GM18861 (cell line): ENCODE data around the gene DHRS7B.
"Not testable (repeated sequence)": the region's sequence is repeated elsewhere in the genome, so short reads cannot be mapped to it uniquely, and the experiment has no call there.

Experiments used
- ATAC-seq: cut with Tn5 transposase; IDR thresholded peaks from one replicate; pipeline ENCODE4 v1.9.1; 2021; ENCODE audit not compliant: unreplicated experiment

Gene DHRS7B

DNA sequence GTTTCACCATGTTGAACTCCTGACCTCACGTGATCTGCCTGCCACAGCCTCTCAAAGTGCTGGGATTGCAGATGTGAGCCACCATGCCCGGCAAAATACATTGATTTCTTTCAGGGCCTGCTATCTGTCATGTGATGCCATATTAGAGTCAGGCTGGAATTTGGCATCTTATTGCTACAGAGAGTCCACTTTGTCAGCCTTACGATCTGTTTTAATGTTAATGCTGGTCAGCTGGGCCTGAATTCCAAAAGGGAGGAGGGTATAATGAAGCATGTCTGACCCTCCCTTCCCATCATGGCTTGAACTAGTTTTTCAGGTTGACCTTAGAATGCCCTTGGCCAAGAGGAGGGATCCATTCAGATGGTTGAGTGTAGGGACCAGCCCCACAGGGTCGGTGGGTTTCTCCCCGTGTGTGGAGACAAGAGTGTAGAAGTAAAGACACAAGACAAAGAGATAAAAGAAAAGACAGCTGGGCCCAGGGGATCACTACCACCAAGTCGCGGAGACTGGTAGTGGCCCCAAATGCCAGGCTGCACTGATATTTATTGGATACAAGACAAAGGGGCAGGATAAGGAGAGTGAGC is 19.6 kb upstream of the DHRS7B start:
- ATAC-seq = not testable (repeated sequence)

- no peak for ATAC-seq
Observed at GRCh38 chr17:21108651-21109050, 18.1 kb upstream of the DHRS7B start.

DNA sequence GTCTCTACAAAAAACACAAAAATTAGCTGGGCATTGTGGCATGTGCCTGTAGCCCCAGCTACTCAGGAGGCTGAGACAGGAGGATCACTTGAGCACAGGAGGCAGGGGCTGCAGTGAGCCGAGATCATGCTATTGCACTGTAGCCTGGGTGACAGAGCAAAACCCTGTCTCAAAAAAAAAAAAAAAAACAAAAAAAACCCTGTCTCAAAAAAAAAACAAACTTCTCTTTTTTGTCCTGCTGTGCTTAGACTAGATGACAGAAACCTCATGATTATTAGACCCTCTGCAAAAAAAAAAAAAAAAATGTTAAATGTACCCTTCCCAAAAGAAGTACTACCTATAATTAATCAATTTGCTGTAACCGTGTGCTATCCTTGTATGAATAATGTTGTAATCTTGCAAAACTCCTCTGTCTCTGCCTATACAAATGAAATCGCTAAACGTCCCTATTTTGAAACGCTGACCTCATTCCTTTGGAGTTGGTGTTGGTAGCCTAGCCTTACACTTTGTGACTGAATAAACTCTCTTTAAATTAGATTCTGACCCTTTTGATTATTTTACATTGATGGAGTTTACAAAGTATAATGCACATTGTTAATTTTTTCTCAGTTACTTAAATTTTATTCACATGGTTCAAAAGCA is 13.6 kb upstream of the DHRS7B start:
- no peak for ATAC-seq

GRCh38 chr17:21113716-21114115 is 13.0 kb upstream of the DHRS7B start:
- no peak for ATAC-seq

DNA sequence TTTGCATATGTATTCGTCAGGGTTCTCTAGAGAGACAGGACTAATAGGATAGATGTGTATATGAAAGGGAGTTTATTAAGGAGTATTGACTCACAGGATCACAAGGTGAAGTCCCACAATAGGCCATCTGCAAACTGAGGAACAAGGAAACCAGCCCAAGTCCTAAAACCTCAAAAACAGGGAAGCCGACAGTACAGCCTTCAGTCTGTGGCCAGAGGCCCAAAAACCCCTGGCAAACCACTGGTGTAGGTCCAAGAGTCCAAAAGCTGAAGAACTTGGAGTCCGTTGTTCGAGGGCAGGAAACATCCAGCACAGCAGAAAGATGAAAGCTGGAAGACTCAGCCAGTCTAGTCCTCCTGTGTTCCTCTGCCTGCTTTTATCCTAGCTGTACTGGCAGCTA is 12.0 kb upstream of the DHRS7B start:
- not testable (repeated sequence) for ATAC-seq

DNA sequence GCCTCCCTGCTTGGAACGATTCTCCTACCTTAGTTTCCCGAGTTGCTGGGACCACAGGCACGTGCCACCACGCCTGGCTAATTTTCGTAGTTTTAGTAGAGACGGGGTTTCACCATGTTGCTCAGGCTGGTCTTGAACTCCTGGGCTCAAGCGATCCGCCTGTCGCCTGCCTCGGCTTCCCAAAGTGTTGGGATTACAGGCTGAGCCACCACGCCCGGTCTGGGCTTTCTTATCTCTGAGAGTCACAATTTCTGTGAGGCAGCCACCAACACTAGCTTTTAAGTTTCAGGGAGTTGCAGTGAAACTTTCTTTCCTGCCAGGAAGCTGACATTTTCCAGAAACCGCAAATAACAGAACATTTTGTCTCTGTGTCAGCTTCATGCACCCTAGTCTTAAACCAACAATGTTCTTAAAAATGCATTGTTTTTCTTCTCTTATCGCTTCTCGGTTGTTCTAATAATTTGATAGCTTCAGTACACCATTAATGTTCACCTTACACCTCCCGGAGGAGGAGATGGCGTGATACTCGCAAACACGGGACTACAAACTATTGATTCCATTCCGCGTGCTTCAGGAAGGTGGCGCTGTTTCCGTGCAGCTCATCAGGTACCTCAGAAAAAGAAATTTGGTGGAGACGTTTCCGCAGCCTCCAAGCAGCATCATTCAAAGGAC is 7.4 kb upstream of the DHRS7B start:
- no peak for ATAC-seq

- no peak for ATAC-seq
Observed at GRCh38 chr17:21119919-21120249, 6.9 kb upstream of the DHRS7B start.

GRCh38 chr17:21124086-21124485 is 2.7 kb upstream of the DHRS7B start:
- ATAC-seq = no peak

- ATAC-seq = not testable (repeated sequence)
Observed at GRCh38 chr17:21124517-21124916, 2.2 kb upstream of the DHRS7B start.

DNA sequence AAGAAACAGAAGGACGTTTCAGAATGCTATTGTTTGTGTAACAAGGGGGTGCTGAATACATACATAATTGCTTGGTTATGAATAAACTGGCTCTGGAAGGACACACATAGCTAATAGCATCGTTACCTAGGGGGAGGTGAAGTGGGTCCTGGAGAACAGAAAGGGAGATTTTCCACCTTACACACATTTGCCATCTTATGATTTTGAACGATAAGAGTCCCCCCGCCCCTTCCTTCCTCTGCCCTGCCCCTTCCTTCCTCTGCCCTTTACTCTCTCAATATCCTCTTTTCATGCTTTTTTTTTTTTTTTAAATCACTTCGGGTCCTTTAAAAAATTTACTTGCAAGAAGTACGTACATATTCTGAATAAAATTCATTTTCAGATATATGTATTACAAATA is 902 bp upstream of the DHRS7B start:
- no peak for ATAC-seq

DNA sequence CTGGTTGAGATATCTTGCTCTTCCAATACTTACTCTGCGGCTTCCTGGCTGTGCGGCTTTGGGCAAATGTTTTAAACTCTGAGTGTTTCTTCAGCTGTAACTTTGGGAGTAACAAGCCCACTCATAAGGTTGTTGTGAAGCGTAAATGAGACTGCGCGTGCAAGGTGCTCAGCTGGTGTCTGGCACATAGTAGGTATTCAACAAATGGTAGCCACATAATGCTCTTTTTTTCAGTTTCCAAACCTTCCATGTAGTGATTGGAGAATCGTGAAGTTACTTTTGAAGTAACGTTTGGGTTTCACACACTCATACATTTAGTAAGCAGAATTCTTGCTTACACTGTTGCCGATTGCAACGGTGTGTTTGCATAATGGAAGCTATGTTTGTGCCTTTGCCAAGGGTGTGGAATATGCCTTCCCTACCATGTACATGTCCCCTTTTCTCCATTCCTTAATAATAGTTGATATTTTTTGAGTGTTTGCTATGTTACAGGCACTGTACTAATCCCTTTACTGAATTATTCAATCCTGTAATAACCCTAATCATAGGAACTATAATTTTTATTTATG is 829 bp downstream of the DHRS7B start:
- no peak for ATAC-seq

GRCh38 chr17:21129023-21129681 is 2.4 kb downstream of the DHRS7B start:
- no peak for ATAC-seq

DNA sequence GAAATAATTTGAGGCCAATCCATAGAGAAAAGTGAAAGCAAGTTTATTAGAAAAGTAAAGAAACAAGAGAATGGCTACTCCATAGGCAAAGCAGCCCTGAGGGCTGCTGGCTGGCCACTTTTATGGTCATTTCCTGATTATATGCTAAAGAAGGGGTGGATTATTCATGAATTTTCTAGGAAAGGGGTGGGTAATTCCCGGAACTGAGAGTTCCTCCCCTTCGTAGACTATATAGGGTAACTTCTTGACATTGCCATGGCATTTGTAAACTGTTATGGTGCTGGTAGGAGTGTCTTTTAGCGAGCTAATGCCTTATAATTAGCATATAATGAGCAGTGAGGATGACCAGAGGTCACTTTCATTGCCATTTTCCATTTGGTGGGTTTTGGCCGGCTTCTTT is 4.4 kb downstream of the DHRS7B start:
- no peak for ATAC-seq

- no peak for ATAC-seq
Observed at GRCh38 chr17:21132428-21132827, 5.7 kb downstream of the DHRS7B start.

- no peak for ATAC-seq
Observed at GRCh38 chr17:21134559-21134958, 7.8 kb downstream of the DHRS7B start.

GRCh38 chr17:21140911-21141310 is 14.1 kb downstream of the DHRS7B start:
- ATAC-seq = peak; percentile 77

DNA sequence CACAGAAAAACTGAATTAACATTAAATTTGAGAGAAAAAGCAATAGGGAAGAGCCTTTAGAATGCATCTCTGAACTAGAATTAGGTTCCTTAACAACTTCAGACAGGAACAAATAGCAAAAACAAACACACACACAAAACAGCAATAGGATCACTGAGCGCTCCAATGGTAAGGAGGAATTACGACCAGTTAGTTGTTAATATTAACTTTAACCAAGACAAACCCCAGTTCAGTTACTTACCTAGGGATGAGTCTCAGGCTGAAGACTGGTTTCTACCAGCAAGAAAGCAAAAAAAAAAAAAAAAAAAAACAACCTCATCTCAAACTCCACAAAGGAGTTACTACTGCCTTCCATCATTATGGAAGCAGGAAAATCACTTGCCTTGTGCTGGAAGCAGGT is 14.6 kb downstream of the DHRS7B start:
- ATAC-seq = no peak

- not testable (repeated sequence) for ATAC-seq
Observed at GRCh38 chr17:21142065-21142464, 15.3 kb downstream of the DHRS7B start.

- no peak for ATAC-seq
Observed at GRCh38 chr17:21143695-21144094, 16.9 kb downstream of the DHRS7B start.

DNA sequence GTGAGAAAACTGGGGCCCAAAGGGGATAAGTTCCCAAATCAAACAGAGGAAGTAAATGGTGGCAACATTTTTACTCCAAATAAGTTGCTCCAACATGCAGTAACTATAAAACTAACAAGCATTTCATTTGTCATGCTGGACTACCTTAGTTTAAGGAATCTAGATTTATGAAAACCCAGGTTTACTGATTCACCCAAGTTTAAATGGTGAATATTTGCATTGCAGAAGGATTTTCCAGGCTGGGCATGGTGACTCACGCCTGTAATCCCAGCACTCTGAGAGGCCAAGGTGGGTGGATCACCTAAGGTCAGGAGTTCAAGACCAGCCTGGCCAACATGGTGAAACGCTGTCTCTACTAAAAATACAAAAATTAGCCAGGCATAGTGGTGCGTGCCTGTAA is 17.5 kb downstream of the DHRS7B start:
- ATAC-seq = not testable (repeated sequence)

DNA sequence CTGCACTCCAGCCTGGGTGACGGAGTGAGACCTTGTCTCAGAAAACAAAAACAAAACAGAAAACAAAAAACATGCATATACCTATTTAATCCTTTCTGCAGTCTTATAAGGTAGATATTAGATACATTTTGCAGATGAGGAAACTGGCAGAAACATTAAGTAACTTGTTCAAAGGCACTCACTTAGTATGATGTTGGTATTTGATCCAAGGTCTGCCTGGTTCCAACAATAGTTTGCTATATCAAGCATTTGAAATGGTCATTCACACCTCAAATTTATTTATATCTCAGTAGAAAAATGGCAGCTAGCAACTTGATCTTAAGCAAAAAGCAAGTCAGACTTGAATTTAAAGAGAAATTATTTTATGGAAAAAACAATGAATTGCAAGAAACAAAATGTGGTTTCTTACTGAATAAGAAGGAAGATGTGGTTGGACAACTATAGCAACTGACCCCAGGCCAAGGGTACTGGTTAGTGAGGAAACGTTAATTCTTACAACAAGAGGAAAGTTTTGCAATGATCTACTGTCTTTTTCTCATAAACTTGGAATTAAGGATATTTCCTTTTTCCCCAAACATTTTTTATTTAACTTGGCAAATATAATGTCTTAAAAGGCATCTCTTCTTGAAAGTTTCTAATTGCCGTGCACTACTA is 19.7 kb downstream of the DHRS7B start:
- no peak for ATAC-seq
